MCF 10A (cell line): ENCODE measurements around the gene KIAA1210. TPM values are rescaled to one million over a fixed set of nuclear protein-coding genes. Genes with fewer than 3 reads are reported as not detected.

Source experiments
- BruUV-seq: library from RNA; stranded (reverse); fragments of 400-500 nt; replicated peaks from 2 replicates; lab custom pipeline; 2021; lab: Mats Ljungman, UMichigan
- CTCF ChIA-PET: fragments of 300-600 bp; sonication (Branson Sonifier 250); formaldehyde crosslinking; extraction: SDS; loops from one replicate; lab custom pipeline; 2021; ENCODE audit warnings: antibody characterized with exemption, inconsistent platforms; lab: Yijun Ruan, JAX
- POLR2A ChIA-PET: fragments of 300-600, 350-650 bp; sonication (Branson Sonifier 250); formaldehyde crosslinking; extraction: SDS; loops from one replicate; lab custom pipeline; 2020; ENCODE audit warnings: antibody characterized with exemption, inconsistent platforms; lab: Yijun Ruan, JAX
- DNase-seq: peaks from one replicate; pipeline ENCODE4 v3.0.0-alpha.2; 2018; ENCODE audit not compliant: unreplicated experiment
- H3K27ac Mint-ChIP-seq: one replicate; pipeline ENCODE4 v1.8.0; 2022; ENCODE audit warnings: mild to moderate bottlenecking, low read depth, mixed read lengths; ENCODE audit not compliant: unreplicated experiment
- H3K27me3 Mint-ChIP-seq: one replicate; pipeline ENCODE4 v1.8.0; 2022; ENCODE audit warnings: mixed read lengths; ENCODE audit not compliant: insufficient read depth, unreplicated experiment
- H3K36me3 Mint-ChIP-seq: one replicate; pipeline ENCODE4 v1.8.0; 2022; ENCODE audit warnings: mild to moderate bottlenecking, moderate library complexity, mixed read lengths; ENCODE audit not compliant: insufficient read depth, unreplicated experiment
- H3K4me1 Mint-ChIP-seq: one replicate; pipeline ENCODE4 v1.8.0; 2022; ENCODE audit warnings: mixed read lengths; ENCODE audit not compliant: insufficient read depth, unreplicated experiment
- H3K4me3 Mint-ChIP-seq: one replicate; pipeline ENCODE4 v1.8.0; 2022; ENCODE audit warnings: mild to moderate bottlenecking, moderate library complexity, mixed read lengths; ENCODE audit not compliant: unreplicated experiment
- H3K9me3 Mint-ChIP-seq: one replicate; pipeline ENCODE4 v1.8.0; 2022; ENCODE audit warnings: mixed read lengths; ENCODE audit not compliant: unreplicated experiment
- intact Hi-C: fragments of 100-400 bp; cut with micrococcal nuclease; formaldehyde crosslinking; loops from 2 replicates; pipeline ENCODE4 v1.14.1; 2022
- total RNA-seq: library from RNA; stranded (reverse); gene quantifications from 2 replicates; pipeline ENCODE4 v1.2.3, GENCODE V29; 2022
- TF ChIP-seq, protein P1 (sequence below): fragments of 200-600 bp; IDR thresholded peaks from one replicate; pipeline ENCODE4 v1.8.0; 2022; ENCODE audit warnings: antibody characterized with exemption, mild to moderate bottlenecking; ENCODE audit not compliant: unreplicated experiment

Gene KIAA1210
- total RNA-seq, 1 experiment from 2014 or later = not detected

DNA sequence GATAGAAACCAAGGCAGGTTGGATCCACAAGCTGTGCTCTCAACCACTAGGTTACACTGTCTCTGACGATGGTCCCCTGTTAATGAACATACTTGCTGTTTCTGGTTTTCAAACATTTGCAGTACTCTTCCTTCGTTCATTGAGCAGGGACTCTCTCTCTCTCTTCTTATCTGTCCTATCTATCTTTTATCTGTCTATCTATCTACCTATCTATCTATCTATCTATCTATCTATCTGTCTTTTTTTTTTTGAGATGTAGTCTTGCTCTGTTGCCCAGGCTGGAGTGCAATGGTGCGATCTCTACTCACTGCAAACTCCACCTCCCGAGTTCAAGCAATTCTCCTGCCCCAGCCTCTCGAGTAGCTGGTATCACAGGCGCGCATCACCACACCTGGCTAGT, 64.2 kb downstream of the KIAA1210 start:
- Mint-ChIP-seq H3K27ac (no peak overlapping the region), H3K36me3 (no peaks in the 10 kb centered on the region), H3K27me3 (peaks cover 55% of the 10 kb centered on the region), H3K4me3 (no peak overlapping the region), H3K4me1 (no peaks in the 10 kb centered on the region), H3K9me3 (no peaks in the 10 kb centered on the region)
- POLR2A ChIA-PET = no interaction called here
- TF ChIP-seq, protein P1, sequence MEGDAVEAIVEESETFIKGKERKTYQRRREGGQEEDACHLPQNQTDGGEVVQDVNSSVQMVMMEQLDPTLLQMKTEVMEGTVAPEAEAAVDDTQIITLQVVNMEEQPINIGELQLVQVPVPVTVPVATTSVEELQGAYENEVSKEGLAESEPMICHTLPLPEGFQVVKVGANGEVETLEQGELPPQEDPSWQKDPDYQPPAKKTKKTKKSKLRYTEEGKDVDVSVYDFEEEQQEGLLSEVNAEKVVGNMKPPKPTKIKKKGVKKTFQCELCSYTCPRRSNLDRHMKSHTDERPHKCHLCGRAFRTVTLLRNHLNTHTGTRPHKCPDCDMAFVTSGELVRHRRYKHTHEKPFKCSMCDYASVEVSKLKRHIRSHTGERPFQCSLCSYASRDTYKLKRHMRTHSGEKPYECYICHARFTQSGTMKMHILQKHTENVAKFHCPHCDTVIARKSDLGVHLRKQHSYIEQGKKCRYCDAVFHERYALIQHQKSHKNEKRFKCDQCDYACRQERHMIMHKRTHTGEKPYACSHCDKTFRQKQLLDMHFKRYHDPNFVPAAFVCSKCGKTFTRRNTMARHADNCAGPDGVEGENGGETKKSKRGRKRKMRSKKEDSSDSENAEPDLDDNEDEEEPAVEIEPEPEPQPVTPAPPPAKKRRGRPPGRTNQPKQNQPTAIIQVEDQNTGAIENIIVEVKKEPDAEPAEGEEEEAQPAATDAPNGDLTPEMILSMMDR = no peak
- CTCF ChIA-PET = interaction anchor here (1.3 to 5.6 kb wide), 4 partner anchors 55 to 215 kb away, joined by 5 to 41 read pairs (median 24); no protein-coding TSS in a partner anchor
- intact Hi-C loops = no loop called here
- DNase-seq = no peak
- BruUV-seq = no TSS peak

GRCh38 chrX:119062750-119063374, 64.8 kb downstream of the KIAA1210 start:
- intact Hi-C loops = no loop called here
- POLR2A ChIA-PET = no interaction called here
- BruUV-seq = no TSS peak

DNA sequence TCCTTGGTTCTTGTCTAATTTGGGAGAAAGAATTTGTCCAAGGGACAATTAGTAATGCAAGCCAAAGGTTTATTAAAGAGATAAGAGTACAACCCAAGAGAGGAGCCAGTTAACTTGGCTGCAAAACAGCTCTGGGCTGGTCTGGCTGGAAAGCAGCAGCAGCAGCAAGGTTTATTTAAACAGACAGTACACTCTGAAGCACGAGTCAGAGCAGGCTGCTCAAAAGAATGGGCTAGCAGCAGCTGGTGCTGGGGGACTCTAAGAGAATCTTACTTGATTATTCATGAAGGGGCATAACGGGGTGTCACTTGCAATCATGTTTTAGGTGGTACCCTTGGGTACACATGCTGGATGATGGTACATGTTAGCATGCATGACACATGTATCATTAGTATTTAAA, 71.9 kb downstream of the KIAA1210 start:
- intact Hi-C loops = no loop called here
- Mint-ChIP-seq H3K27me3 (peaks cover 45% of the 10 kb centered on the region), H3K4me1 (no peaks in the 10 kb centered on the region), H3K36me3 (no peaks in the 10 kb centered on the region), H3K9me3 (no peaks in the 10 kb centered on the region), H3K4me3 (no peak overlapping the region), H3K27ac (no peak overlapping the region)
- no TSS peak for BruUV-seq
- ChIA-PET POLR2A (no interaction called here), CTCF (interaction anchor here (0.7 to 1.9 kb wide), 3 partner anchors 10 to 12 kb away, joined by 3 to 6 read pairs (median 3); no protein-coding TSS in a partner anchor)
- DNase-seq = no peak
- TF ChIP-seq, protein P1 = no peak

More at GRCh38 chrX:119062750-119063374, 64.8 kb downstream of the KIAA1210 start:
- Mint-ChIP-seq H3K9me3 (no peaks in the 10 kb centered on the region), H3K4me1 (no peaks in the 10 kb centered on the region), H3K27ac (no peak overlapping the region), H3K27me3 (peaks cover 55% of the 10 kb centered on the region), H3K4me3 (no peak overlapping the region), H3K36me3 (no peaks in the 10 kb centered on the region)
- DNase-seq = peak; percentile 33
- TF ChIP-seq, protein P1 = no peak
- CTCF ChIA-PET = interaction anchor here (0.7 to 5.6 kb wide), 4 partner anchors 32 to 214 kb away, joined by 3 to 41 read pairs (median 5); no protein-coding TSS in a partner anchor

DNA sequence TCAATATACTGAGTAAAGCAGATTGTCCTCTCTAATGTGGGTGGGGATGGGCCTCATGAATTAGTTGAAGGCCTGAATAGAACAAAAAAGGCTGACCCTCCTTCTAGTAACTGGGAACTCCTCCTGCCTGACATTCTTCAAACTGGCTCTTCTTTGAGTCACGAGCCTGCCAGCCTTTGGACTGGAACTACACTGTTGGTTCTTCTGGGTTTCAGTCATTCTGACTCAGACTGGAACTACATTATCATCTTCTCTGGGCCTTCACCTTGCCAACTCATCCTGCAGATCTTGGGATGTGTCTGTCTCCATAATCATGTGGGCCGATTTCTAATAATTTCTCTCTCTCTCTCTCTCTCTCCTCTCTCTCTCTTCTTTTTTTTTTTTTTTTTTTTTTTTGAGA, 81.7 kb downstream of the KIAA1210 start:
- DNase-seq = no peak
- TF ChIP-seq, protein P1 = no peak
- POLR2A ChIA-PET = no interaction called here
- no peaks in the 10 kb centered on the region for H3K36me3 Mint-ChIP-seq
- peaks cover 40% of the 10 kb centered on the region for H3K27me3 Mint-ChIP-seq
- no peak overlapping the region for H3K4me3 Mint-ChIP-seq
- no peak overlapping the region for H3K27ac Mint-ChIP-seq
- CTCF ChIA-PET = no interaction called here
- intact Hi-C loops = no loop called here
- no peaks in the 10 kb centered on the region for H3K9me3 Mint-ChIP-seq
- peaks cover 4% of the 10 kb centered on the region for H3K4me1 Mint-ChIP-seq
- BruUV-seq = no TSS peak
